ENCODE data around the gene FRMPD2.

Gene FRMPD2

GRCh38 chr10:48240196-48240595, 34.3 kb downstream of the FRMPD2 start:
- H3K4me1 ChIP-seq (ENCODE audit: control insufficient read depth, insufficient read depth, low read length, poor library complexity, severe bottlenecking), result no peaks in the 10 kb centered on the region
- WGBS, 2 experiments (ENCODE audit: insufficient coverage in 2 of 2), result 96 to 100% methylated on average over 4 to 5 of the region's 7 CpGs
- no peaks in the 10 kb centered on the region for H3K36me3 ChIP-seq (ENCODE audit: control insufficient read depth, insufficient read depth, low read length)
- no peak overlapping the region for H3K27ac ChIP-seq (ENCODE audit: low read depth, low read length, severe bottlenecking)
- no peak overlapping the region for H3K4me3 ChIP-seq (ENCODE audit: extremely low read depth, insufficient read depth, low read length, poor library complexity, severe bottlenecking)
- no peaks in the 10 kb centered on the region for H3K9me3 ChIP-seq (ENCODE audit: control insufficient read depth, low read length)

GRCh38 chr10:48239618-48240017, 34.9 kb downstream of the FRMPD2 start:
- H3K9me3 ChIP-seq (ENCODE audit: control insufficient read depth, low read length), result no peaks in the 10 kb centered on the region
- 86 to 93% methylated on average over 2 of the region's 2 CpGs for WGBS, 2 experiments (ENCODE audit: insufficient coverage in 2 of 2)
- no peaks in the 10 kb centered on the region for H3K36me3 ChIP-seq (ENCODE audit: control insufficient read depth, insufficient read depth, low read length)
- H3K27ac ChIP-seq (ENCODE audit: low read depth, low read length, severe bottlenecking), result no peak overlapping the region
- H3K4me3 ChIP-seq (ENCODE audit: extremely low read depth, insufficient read depth, low read length, poor library complexity, severe bottlenecking), result no peak overlapping the region
- no peaks in the 10 kb centered on the region for H3K4me1 ChIP-seq (ENCODE audit: control insufficient read depth, insufficient read depth, low read length, poor library complexity, severe bottlenecking)

GRCh38 chr10:48238826-48239520, 35.5 kb downstream of the FRMPD2 start:
- 78 to 91% methylated on average over 5 to 8 of the region's 9 CpGs for WGBS, 2 experiments (ENCODE audit: insufficient coverage in 2 of 2)
- Histone ChIP-seq H3K4me1 (ENCODE audit: control insufficient read depth, insufficient read depth, low read length, poor library complexity, severe bottlenecking) (no peaks in the 10 kb centered on the region), H3K4me3 (ENCODE audit: extremely low read depth, insufficient read depth, low read length, poor library complexity, severe bottlenecking) (no peak overlapping the region), H3K36me3 (ENCODE audit: control insufficient read depth, insufficient read depth, low read length) (no peaks in the 10 kb centered on the region), H3K9me3 (ENCODE audit: control insufficient read depth, low read length) (no peaks in the 10 kb centered on the region), H3K27ac (ENCODE audit: low read depth, low read length, severe bottlenecking) (no peak overlapping the region)

- Histone ChIP-seq H3K9me3 (ENCODE audit: control insufficient read depth, low read length) (no peaks in the 10 kb centered on the region), H3K4me3 (ENCODE audit: extremely low read depth, insufficient read depth, low read length, poor library complexity, severe bottlenecking) (no peak overlapping the region), H3K27ac (ENCODE audit: low read depth, low read length, severe bottlenecking) (no peak overlapping the region), H3K4me1 (ENCODE audit: control insufficient read depth, insufficient read depth, low read length, poor library complexity, severe bottlenecking) (no peaks in the 10 kb centered on the region), H3K36me3 (ENCODE audit: control insufficient read depth, insufficient read depth, low read length) (no peaks in the 10 kb centered on the region)
- WGBS, 2 experiments (ENCODE audit: insufficient coverage in 2 of 2), result 93% methylated on average over 15 of the region's 16 CpGs
These were observed 36.9 kb downstream of the FRMPD2 start for GRCh38 chr10:48237259-48238250.

GRCh38 chr10:48236199-48236621, 38.3 kb downstream of the FRMPD2 start:
- 77 to 100% methylated on average over 1 to 4 of the region's 6 CpGs for WGBS, 2 experiments (ENCODE audit: insufficient coverage in 2 of 2)
- H3K4me3 ChIP-seq (ENCODE audit: extremely low read depth, insufficient read depth, low read length, poor library complexity, severe bottlenecking), result no peak overlapping the region
- H3K4me1 ChIP-seq (ENCODE audit: control insufficient read depth, insufficient read depth, low read length, poor library complexity, severe bottlenecking), result no peaks in the 10 kb centered on the region

GRCh38 chr10:48235501-48235900, 39.0 kb downstream of the FRMPD2 start:
- Histone ChIP-seq H3K9me3 (ENCODE audit: control insufficient read depth, low read length) (no peaks in the 10 kb centered on the region), H3K4me1 (ENCODE audit: control insufficient read depth, insufficient read depth, low read length, poor library complexity, severe bottlenecking) (no peaks in the 10 kb centered on the region), H3K4me3 (ENCODE audit: extremely low read depth, insufficient read depth, low read length, poor library complexity, severe bottlenecking) (no peak overlapping the region), H3K36me3 (ENCODE audit: control insufficient read depth, insufficient read depth, low read length) (no peaks in the 10 kb centered on the region), H3K27ac (ENCODE audit: low read depth, low read length, severe bottlenecking) (no peak overlapping the region)
- 100% methylated on average over 2 of the region's 4 CpGs for WGBS, 2 experiments (ENCODE audit: insufficient coverage in 2 of 2)

More at GRCh38 chr10:48236199-48236621, 38.3 kb downstream of the FRMPD2 start:
- H3K9me3 ChIP-seq (ENCODE audit: control insufficient read depth, low read length), result no peaks in the 10 kb centered on the region
- H3K36me3 ChIP-seq (ENCODE audit: control insufficient read depth, insufficient read depth, low read length), result no peaks in the 10 kb centered on the region
- H3K27ac ChIP-seq (ENCODE audit: low read depth, low read length, severe bottlenecking), result no peak overlapping the region

GRCh38 chr10:48234787-48235186, 39.7 kb downstream of the FRMPD2 start:
- Histone ChIP-seq H3K4me3 (ENCODE audit: extremely low read depth, insufficient read depth, low read length, poor library complexity, severe bottlenecking) (no peak overlapping the region), H3K27ac (ENCODE audit: low read depth, low read length, severe bottlenecking) (no peak overlapping the region), H3K36me3 (ENCODE audit: control insufficient read depth, insufficient read depth, low read length) (no peaks in the 10 kb centered on the region), H3K4me1 (ENCODE audit: control insufficient read depth, insufficient read depth, low read length, poor library complexity, severe bottlenecking) (no peaks in the 10 kb centered on the region), H3K9me3 (ENCODE audit: control insufficient read depth, low read length) (no peaks in the 10 kb centered on the region)
- 88 to 100% methylated on average over 2 to 4 of the region's 4 CpGs for WGBS, 2 experiments (ENCODE audit: insufficient coverage in 2 of 2)

- 83% methylated on average over 1 of the region's 1 CpG; no CpG with 5 or more reads in 1 of the 2 experiments for WGBS, 2 experiments (ENCODE audit: insufficient coverage in 2 of 2)
- H3K27ac ChIP-seq (ENCODE audit: low read depth, low read length, severe bottlenecking), result no peak overlapping the region
- H3K4me1 ChIP-seq (ENCODE audit: control insufficient read depth, insufficient read depth, low read length, poor library complexity, severe bottlenecking), result no peaks in the 10 kb centered on the region
- no peaks in the 10 kb centered on the region for H3K9me3 ChIP-seq (ENCODE audit: control insufficient read depth, low read length)
- no peaks in the 10 kb centered on the region for H3K36me3 ChIP-seq (ENCODE audit: control insufficient read depth, insufficient read depth, low read length)
- no peak overlapping the region for H3K4me3 ChIP-seq (ENCODE audit: extremely low read depth, insufficient read depth, low read length, poor library complexity, severe bottlenecking)
These were observed 40.2 kb downstream of the FRMPD2 start for GRCh38 chr10:48234295-48234694.

- 83% methylated on average over 1 of the region's 2 CpGs; no CpG with 5 or more reads in 1 of the 2 experiments for WGBS, 2 experiments (ENCODE audit: insufficient coverage in 2 of 2)
- Histone ChIP-seq H3K4me3 (ENCODE audit: extremely low read depth, insufficient read depth, low read length, poor library complexity, severe bottlenecking) (no peak overlapping the region), H3K27ac (ENCODE audit: low read depth, low read length, severe bottlenecking) (no peak overlapping the region), H3K4me1 (ENCODE audit: control insufficient read depth, insufficient read depth, low read length, poor library complexity, severe bottlenecking) (no peaks in the 10 kb centered on the region), H3K36me3 (ENCODE audit: control insufficient read depth, insufficient read depth, low read length) (no peaks in the 10 kb centered on the region), H3K9me3 (ENCODE audit: control insufficient read depth, low read length) (no peaks in the 10 kb centered on the region)
These were observed 40.9 kb downstream of the FRMPD2 start for GRCh38 chr10:48233559-48234005.

GRCh38 chr10:48232717-48233447, 41.6 kb downstream of the FRMPD2 start:
- Histone ChIP-seq H3K9me3 (ENCODE audit: control insufficient read depth, low read length) (no peaks in the 10 kb centered on the region), H3K36me3 (ENCODE audit: control insufficient read depth, insufficient read depth, low read length) (no peaks in the 10 kb centered on the region), H3K4me1 (ENCODE audit: control insufficient read depth, insufficient read depth, low read length, poor library complexity, severe bottlenecking) (no peaks in the 10 kb centered on the region), H3K27ac (ENCODE audit: low read depth, low read length, severe bottlenecking) (no peak overlapping the region), H3K4me3 (ENCODE audit: extremely low read depth, insufficient read depth, low read length, poor library complexity, severe bottlenecking) (no peak overlapping the region)
- 95 to 96% methylated on average over 3 of the region's 3 CpGs for WGBS, 2 experiments (ENCODE audit: insufficient coverage in 2 of 2)

Data from mesodermal cell (in vitro differentiated cells).